ENCODE measurements around the gene USP7.

The USP7 gene

DNA sequence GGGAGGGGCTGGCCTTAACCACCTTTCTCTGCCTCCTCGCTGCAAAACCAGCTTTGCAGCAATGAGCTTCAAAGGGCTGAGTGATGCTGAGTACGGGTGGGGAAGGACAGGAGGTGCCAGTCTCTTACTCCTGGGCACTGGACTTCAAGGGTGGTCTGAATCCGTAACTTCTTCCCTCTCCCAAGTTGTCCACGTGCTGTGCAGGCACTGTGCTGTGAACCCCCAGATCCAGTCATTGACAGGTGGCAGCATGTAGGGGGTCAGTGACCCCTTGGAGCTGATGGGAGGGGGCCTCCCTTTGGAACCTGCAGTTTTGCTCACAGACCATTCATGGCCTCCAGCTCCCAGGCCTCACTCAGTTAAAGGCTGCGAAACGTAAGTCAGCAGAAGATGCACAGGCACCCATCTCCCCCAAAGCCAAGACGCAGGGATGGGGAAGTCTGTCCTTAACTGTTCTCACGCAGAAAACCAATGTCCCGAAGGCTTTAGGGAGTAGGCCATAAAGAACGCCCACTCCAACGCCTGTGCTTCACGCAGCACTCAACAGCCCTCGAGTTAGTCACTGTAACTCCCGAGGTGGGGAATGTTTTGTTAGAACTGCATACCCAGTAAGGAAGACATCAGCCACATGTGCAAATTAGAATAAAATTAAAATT is 73.7 kb downstream of the USP7 start:
- H3K4me3 ChIP-seq (replicated peaks; ENCODE audit: insufficient read depth, low read length): no peak overlapping the region
- no peak overlapping the region for H3K27ac ChIP-seq (replicated peaks)
- peaks cover 14% of the 10 kb centered on the region for H3K27me3 ChIP-seq (ENCODE audit: insufficient read depth, poor library complexity, severe bottlenecking)
- DNase-seq (ENCODE audit: low read depth in 1 of 2, low spot score in 1 of 2): no peak
- TF ChIP-seq GABPA (IDR thresholded peaks at IDR 0.05; ENCODE audit: low read depth): no peak
- TF ChIP-seq SPI1 (IDR thresholded peaks at IDR 0.05; ENCODE audit: borderline replicate concordance, low read depth): no peak
- TF ChIP-seq, protein P1, sequence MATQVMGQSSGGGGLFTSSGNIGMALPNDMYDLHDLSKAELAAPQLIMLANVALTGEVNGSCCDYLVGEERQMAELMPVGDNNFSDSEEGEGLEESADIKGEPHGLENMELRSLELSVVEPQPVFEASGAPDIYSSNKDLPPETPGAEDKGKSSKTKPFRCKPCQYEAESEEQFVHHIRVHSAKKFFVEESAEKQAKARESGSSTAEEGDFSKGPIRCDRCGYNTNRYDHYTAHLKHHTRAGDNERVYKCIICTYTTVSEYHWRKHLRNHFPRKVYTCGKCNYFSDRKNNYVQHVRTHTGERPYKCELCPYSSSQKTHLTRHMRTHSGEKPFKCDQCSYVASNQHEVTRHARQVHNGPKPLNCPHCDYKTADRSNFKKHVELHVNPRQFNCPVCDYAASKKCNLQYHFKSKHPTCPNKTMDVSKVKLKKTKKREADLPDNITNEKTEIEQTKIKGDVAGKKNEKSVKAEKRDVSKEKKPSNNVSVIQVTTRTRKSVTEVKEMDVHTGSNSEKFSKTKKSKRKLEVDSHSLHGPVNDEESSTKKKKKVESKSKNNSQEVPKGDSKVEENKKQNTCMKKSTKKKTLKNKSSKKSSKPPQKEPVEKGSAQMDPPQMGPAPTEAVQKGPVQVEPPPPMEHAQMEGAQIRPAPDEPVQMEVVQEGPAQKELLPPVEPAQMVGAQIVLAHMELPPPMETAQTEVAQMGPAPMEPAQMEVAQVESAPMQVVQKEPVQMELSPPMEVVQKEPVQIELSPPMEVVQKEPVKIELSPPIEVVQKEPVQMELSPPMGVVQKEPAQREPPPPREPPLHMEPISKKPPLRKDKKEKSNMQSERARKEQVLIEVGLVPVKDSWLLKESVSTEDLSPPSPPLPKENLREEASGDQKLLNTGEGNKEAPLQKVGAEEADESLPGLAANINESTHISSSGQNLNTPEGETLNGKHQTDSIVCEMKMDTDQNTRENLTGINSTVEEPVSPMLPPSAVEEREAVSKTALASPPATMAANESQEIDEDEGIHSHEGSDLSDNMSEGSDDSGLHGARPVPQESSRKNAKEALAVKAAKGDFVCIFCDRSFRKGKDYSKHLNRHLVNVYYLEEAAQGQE (IDR thresholded peaks at IDR 0.05; ENCODE audit: insufficient replicate concordance, low read depth): no peak
- TF ChIP-seq, protein P2, sequence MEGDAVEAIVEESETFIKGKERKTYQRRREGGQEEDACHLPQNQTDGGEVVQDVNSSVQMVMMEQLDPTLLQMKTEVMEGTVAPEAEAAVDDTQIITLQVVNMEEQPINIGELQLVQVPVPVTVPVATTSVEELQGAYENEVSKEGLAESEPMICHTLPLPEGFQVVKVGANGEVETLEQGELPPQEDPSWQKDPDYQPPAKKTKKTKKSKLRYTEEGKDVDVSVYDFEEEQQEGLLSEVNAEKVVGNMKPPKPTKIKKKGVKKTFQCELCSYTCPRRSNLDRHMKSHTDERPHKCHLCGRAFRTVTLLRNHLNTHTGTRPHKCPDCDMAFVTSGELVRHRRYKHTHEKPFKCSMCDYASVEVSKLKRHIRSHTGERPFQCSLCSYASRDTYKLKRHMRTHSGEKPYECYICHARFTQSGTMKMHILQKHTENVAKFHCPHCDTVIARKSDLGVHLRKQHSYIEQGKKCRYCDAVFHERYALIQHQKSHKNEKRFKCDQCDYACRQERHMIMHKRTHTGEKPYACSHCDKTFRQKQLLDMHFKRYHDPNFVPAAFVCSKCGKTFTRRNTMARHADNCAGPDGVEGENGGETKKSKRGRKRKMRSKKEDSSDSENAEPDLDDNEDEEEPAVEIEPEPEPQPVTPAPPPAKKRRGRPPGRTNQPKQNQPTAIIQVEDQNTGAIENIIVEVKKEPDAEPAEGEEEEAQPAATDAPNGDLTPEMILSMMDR (IDR thresholded peaks at IDR 0.05; ENCODE audit: insufficient read depth, low read length): no peak
- no peak for TF ChIP-seq POLR2AphosphoS5 (IDR thresholded peaks at IDR 0.05; ENCODE audit: low read depth)

- no peak overlapping the region for H3K4me3 ChIP-seq (replicated peaks; ENCODE audit: insufficient read depth, low read length)
Measured at GRCh38 chr16:8888951-8889892, 74.5 kb downstream of the USP7 start.

More at GRCh38 chr16:8888951-8889892, 74.5 kb downstream of the USP7 start:
- DNase-seq (ENCODE audit: low read depth in 1 of 2, low spot score in 1 of 2): no peak
- TF ChIP-seq, protein P2 (IDR thresholded peaks at IDR 0.05; ENCODE audit: insufficient read depth, low read length): no peak
- TF ChIP-seq SPI1 (IDR thresholded peaks at IDR 0.05; ENCODE audit: borderline replicate concordance, low read depth) (no peak), GABPA (IDR thresholded peaks at IDR 0.05; ENCODE audit: low read depth) (no peak), POLR2AphosphoS5 (IDR thresholded peaks at IDR 0.05; ENCODE audit: low read depth) (no peak)
- TF ChIP-seq, protein P1 (IDR thresholded peaks at IDR 0.05; ENCODE audit: insufficient replicate concordance, low read depth): no peak
- Histone ChIP-seq H3K27me3 (ENCODE audit: insufficient read depth, poor library complexity, severe bottlenecking) (peaks cover 17% of the 10 kb centered on the region), H3K27ac (replicated peaks) (no peak overlapping the region)

Measured in HL-60 (cell line).